NCI-H2227 (cell line): ENCODE results near the gene BAZ1A.
"Not testable (repeated sequence)": the region's sequence is repeated elsewhere in the genome, so short reads cannot be mapped to it uniquely, and the experiment has no call there.

Experiments
- DNase-seq: peaks from one replicate; lab custom pipeline; 2025; ENCODE audit not compliant: unreplicated experiment; lab: John Stamatoyannopoulos, UW

BAZ1A gene

GRCh38 chr14:34858765-34859164 is 16.4 kb downstream of the BAZ1A start:
- no peak for DNase-seq

- no peak for DNase-seq
Observed at GRCh38 chr14:34857689-34858449, 17.3 kb downstream of the BAZ1A start.

GRCh38 chr14:34853041-34853440 is 22.1 kb downstream of the BAZ1A start:
- no peak for DNase-seq

- DNase-seq: no peak
Observed at GRCh38 chr14:34851395-34851794, 23.8 kb downstream of the BAZ1A start.

- DNase-seq: no peak
Observed at GRCh38 chr14:34845869-34846268, 29.3 kb downstream of the BAZ1A start.

GRCh38 chr14:34843011-34843554 is 32.1 kb downstream of the BAZ1A start:
- no peak for DNase-seq

GRCh38 chr14:34837801-34838322 is 37.3 kb downstream of the BAZ1A start:
- DNase-seq: no peak

- no peak for DNase-seq
Observed at GRCh38 chr14:34835312-34835711, 39.8 kb downstream of the BAZ1A start.

- DNase-seq: no peak
Observed at GRCh38 chr14:34833549-34834523, 41.3 kb downstream of the BAZ1A start.

- DNase-seq: no peak
Observed at GRCh38 chr14:34826661-34827060, 48.5 kb downstream of the BAZ1A start.

- DNase-seq: no peak
Observed at GRCh38 chr14:34824826-34825225, 50.3 kb downstream of the BAZ1A start.

GRCh38 chr14:34824256-34824655 is 50.9 kb downstream of the BAZ1A start:
- DNase-seq: no peak

GRCh38 chr14:34817768-34818167 is 57.4 kb downstream of the BAZ1A start:
- no peak for DNase-seq

- DNase-seq: no peak
Observed at GRCh38 chr14:34810028-34810427, 65.1 kb downstream of the BAZ1A start.

- DNase-seq: no peak
Observed at GRCh38 chr14:34806257-34806656, 68.9 kb downstream of the BAZ1A start.

GRCh38 chr14:34804933-34805332 is 70.2 kb downstream of the BAZ1A start:
- DNase-seq: no peak

GRCh38 chr14:34798861-34799260 is 76.3 kb downstream of the BAZ1A start:
- DNase-seq: not testable (repeated sequence)

GRCh38 chr14:34797747-34798583 is 77.2 kb downstream of the BAZ1A start:
- peak; percentile 53 for DNase-seq

GRCh38 chr14:34796902-34797301 is 78.3 kb downstream of the BAZ1A start:
- no peak for DNase-seq

- no peak for DNase-seq
Observed at GRCh38 chr14:34794941-34795340, 80.2 kb downstream of the BAZ1A start.

- DNase-seq: no peak
Observed at GRCh38 chr14:34794217-34794616, 80.9 kb downstream of the BAZ1A start.
